Smooth muscle cell (in vitro differentiated cells): ENCODE results near the gene ASTN2. TPM values are rescaled to one million over a fixed set of nuclear protein-coding genes. Genes with fewer than 3 reads are reported as not detected.

Source experiments
- DNase-seq: peaks from one replicate; lab custom pipeline; 2025; ENCODE audit not compliant: unreplicated experiment; lab: John Stamatoyannopoulos, UW
- H2AFZ ChIP-seq: fragments of 200-600 bp; sonication (generic); 2 replicates; pipeline ENCODE4 v1.6.0; 2016; ENCODE audit warnings: antibody characterized with exemption, low read depth, mild to moderate bottlenecking
- H3F3A ChIP-seq: fragments of 200-600 bp; sonication (generic); 2 replicates; pipeline ENCODE4 v1.6.0; 2017; ENCODE audit warnings: antibody characterized with exemption, low read depth
- H3K27ac ChIP-seq: fragments of 200-600 bp; sonication (generic); 2 replicates; pipeline ENCODE4 v1.5.1; 2016; ENCODE audit warnings: low read depth, mild to moderate bottlenecking
- H3K27me3 ChIP-seq: fragments of 200-600 bp; sonication (generic); 2 replicates; pipeline ENCODE4 v1.6.1; 2016; ENCODE audit warnings: low read depth, mild to moderate bottlenecking
- H3K36me3 ChIP-seq: fragments of 200-600 bp; sonication (generic); 2 replicates; pipeline ENCODE4 v1.5.1; 2016; ENCODE audit warnings: low read depth
- H3K4me1 ChIP-seq: fragments of 200-600 bp; sonication (generic); 2 replicates; pipeline ENCODE4 v1.5.1; 2016; ENCODE audit warnings: low read depth
- H3K4me2 ChIP-seq: fragments of 200-600 bp; sonication (generic); 2 replicates; pipeline ENCODE4 v1.6.0; 2016; ENCODE audit warnings: mild to moderate bottlenecking
- H3K4me3 ChIP-seq: fragments of 200-600 bp; sonication (generic); 2 replicates; pipeline ENCODE4 v1.5.1; 2016; ENCODE audit warnings: mild to moderate bottlenecking
- H3K79me2 ChIP-seq: fragments of 200-600 bp; sonication (generic); 2 replicates; pipeline ENCODE4 v1.6.0; 2016; ENCODE audit warnings: low read depth, mild to moderate bottlenecking
- H3K9ac ChIP-seq: fragments of 200-600 bp; sonication (generic); 2 replicates; pipeline ENCODE4 v1.6.0; 2016; ENCODE audit warnings: low read depth
- H3K9me3 ChIP-seq: fragments of 200-600 bp; sonication (generic); replicated peaks from 2 replicates; pipeline ENCODE4 v1.5.1; 2016; ENCODE audit warnings: low read depth
- H4K20me1 ChIP-seq: fragments of 200-600 bp; sonication (generic); 2 replicates; pipeline ENCODE4 v1.6.0; 2016; ENCODE audit warnings: low read depth
- WGBS: methylation state at CpG from one replicate; pipeline ENCODE4 v1.1.7; 2016; ENCODE audit warnings: low lambda C conversion rate; 5-methylcytosine and 5-hydroxymethylcytosine counted together
- polyA plus RNA-seq: library from polyadenylated mRNA; unstranded; fragments of >200 nt; fragmentation: Nextera tagmentation; extraction: Ambion mirVana; gene quantifications from 2 replicates; pipeline ENCODE4 v1.2.1, GENCODE V29; 2016
- total RNA-seq: library from RNA; depleted of rRNA; stranded (reverse); fragments of >200 nt; gene quantifications from 2 replicates; pipeline ENCODE4 v1.2.3, GENCODE V29; 2014
- TF ChIP-seq, protein P1 (sequence below): fragments of 200-600 bp; sonication (generic); IDR thresholded peaks from 2 replicates; pipeline ENCODE4 v1.5.1; 2017; ENCODE audit warnings: borderline replicate concordance, mild to moderate bottlenecking, antibody characterized with exemption; ENCODE audit not compliant: insufficient read depth, poor library complexity, severe bottlenecking

Gene ASTN2
- total and polyA plus RNA-seq, 2 experiments from 2014 or later, result 6.5 to 6.7 TPM

GRCh38 chr9:116425244-116425643, 989.6 kb downstream of the ASTN2 start:
- no peaks in the 10 kb centered on the region for H4K20me1 ChIP-seq
- H3K36me3 ChIP-seq, result no peaks in the 10 kb centered on the region
- H3K27ac ChIP-seq, result no peak overlapping the region
- H3F3A ChIP-seq, result no peaks in the 10 kb centered on the region
- H3K4me3 ChIP-seq, result no peak overlapping the region
- no peaks in the 10 kb centered on the region for H3K9me3 ChIP-seq
- TF ChIP-seq, protein P1, sequence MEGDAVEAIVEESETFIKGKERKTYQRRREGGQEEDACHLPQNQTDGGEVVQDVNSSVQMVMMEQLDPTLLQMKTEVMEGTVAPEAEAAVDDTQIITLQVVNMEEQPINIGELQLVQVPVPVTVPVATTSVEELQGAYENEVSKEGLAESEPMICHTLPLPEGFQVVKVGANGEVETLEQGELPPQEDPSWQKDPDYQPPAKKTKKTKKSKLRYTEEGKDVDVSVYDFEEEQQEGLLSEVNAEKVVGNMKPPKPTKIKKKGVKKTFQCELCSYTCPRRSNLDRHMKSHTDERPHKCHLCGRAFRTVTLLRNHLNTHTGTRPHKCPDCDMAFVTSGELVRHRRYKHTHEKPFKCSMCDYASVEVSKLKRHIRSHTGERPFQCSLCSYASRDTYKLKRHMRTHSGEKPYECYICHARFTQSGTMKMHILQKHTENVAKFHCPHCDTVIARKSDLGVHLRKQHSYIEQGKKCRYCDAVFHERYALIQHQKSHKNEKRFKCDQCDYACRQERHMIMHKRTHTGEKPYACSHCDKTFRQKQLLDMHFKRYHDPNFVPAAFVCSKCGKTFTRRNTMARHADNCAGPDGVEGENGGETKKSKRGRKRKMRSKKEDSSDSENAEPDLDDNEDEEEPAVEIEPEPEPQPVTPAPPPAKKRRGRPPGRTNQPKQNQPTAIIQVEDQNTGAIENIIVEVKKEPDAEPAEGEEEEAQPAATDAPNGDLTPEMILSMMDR, result no peak
- H3K9ac ChIP-seq, result no peak overlapping the region
- no peaks in the 10 kb centered on the region for H3K79me2 ChIP-seq
- no peak overlapping the region for H3K4me2 ChIP-seq
- 74% methylated on average over 2 of the region's 2 CpGs for WGBS
- no peaks in the 10 kb centered on the region for H3K4me1 ChIP-seq
- no peaks in the 10 kb centered on the region for H3K27me3 ChIP-seq
- H2AFZ ChIP-seq, result no peak overlapping the region
- no peak for DNase-seq

GRCh38 chr9:116423149-116423548, 991.7 kb downstream of the ASTN2 start:
- no peak for DNase-seq
- Histone ChIP-seq H3K9me3 (no peaks in the 10 kb centered on the region), H3K79me2 (no peaks in the 10 kb centered on the region), H3K36me3 (no peaks in the 10 kb centered on the region), H3K9ac (no peak overlapping the region), H3K4me2 (no peak overlapping the region), H4K20me1 (no peaks in the 10 kb centered on the region), H3F3A (no peaks in the 10 kb centered on the region), H3K4me1 (no peaks in the 10 kb centered on the region), H3K4me3 (no peak overlapping the region), H3K27ac (no peak overlapping the region), H3K27me3 (no peaks in the 10 kb centered on the region), H2AFZ (no peak overlapping the region)
- 88% methylated on average over 1 of the region's 1 CpG for WGBS
- TF ChIP-seq, protein P1, result no peak

- no peaks in the 10 kb centered on the region for H3K36me3 ChIP-seq
- no peaks in the 10 kb centered on the region for H3K79me2 ChIP-seq
- H3K4me3 ChIP-seq, result no peak overlapping the region
- no peaks in the 10 kb centered on the region for H3K4me1 ChIP-seq
- H4K20me1 ChIP-seq, result no peaks in the 10 kb centered on the region
- H3F3A ChIP-seq, result no peaks in the 10 kb centered on the region
- H3K27ac ChIP-seq, result no peak overlapping the region
- H3K4me2 ChIP-seq, result no peak overlapping the region
- no peaks in the 10 kb centered on the region for H3K9me3 ChIP-seq
- H3K27me3 ChIP-seq, result no peaks in the 10 kb centered on the region
- DNase-seq, result no peak
- H2AFZ ChIP-seq, result no peak overlapping the region
- no peak overlapping the region for H3K9ac ChIP-seq
- 93% methylated on average over 5 of the region's 5 CpGs for WGBS
- TF ChIP-seq, protein P1, result no peak
Observed at GRCh38 chr9:116422119-116422979, 992.5 kb downstream of the ASTN2 start.
